Measurements from ENCODE around the gene TIMM50.

TIMM50 gene

GRCh38 chr19:39518458-39518857, 37.8 kb downstream of the TIMM50 start:
- no peak for TF ChIP-seq REST (IDR thresholded peaks at IDR 0.05; ENCODE audit: insufficient read depth in 1 of 2, low read depth in 2 of 2, low read length in 2 of 2)
- no peak for TF ChIP-seq FOXP2 (optimal IDR thresholded peaks at IDR 0.05; ENCODE audit: borderline replicate concordance, extremely low read depth, extremely low read length, insufficient read depth)
- TF ChIP-seq POLR2AphosphoS5 (IDR thresholded peaks at IDR 0.05; ENCODE audit: low read depth, low read length): no peak
- TF ChIP-seq TAF1 (IDR thresholded peaks at IDR 0.05; ENCODE audit: borderline replicate concordance, insufficient read depth, low read length): no peak
- TF ChIP-seq SIN3A (IDR thresholded peaks at IDR 0.05; ENCODE audit: borderline replicate concordance, insufficient read depth, low read length): no peak

GRCh38 chr19:39518975-39519374, 38.3 kb downstream of the TIMM50 start:
- TF ChIP-seq TAF1 (IDR thresholded peaks at IDR 0.05; ENCODE audit: borderline replicate concordance, insufficient read depth, low read length) (no peak), SIN3A (IDR thresholded peaks at IDR 0.05; ENCODE audit: borderline replicate concordance, insufficient read depth, low read length) (no peak), FOXP2 (optimal IDR thresholded peaks at IDR 0.05; ENCODE audit: borderline replicate concordance, extremely low read depth, extremely low read length, insufficient read depth) (no peak), POLR2AphosphoS5 (IDR thresholded peaks at IDR 0.05; ENCODE audit: low read depth, low read length) (no peak), REST (IDR thresholded peaks at IDR 0.05; ENCODE audit: insufficient read depth in 1 of 2, low read depth in 2 of 2, low read length in 2 of 2) (no peak)

GRCh38 chr19:39520541-39521484, 40.2 kb downstream of the TIMM50 start:
- TF ChIP-seq POLR2AphosphoS5 (IDR thresholded peaks at IDR 0.05; ENCODE audit: low read depth, low read length): no peak
- no peak for TF ChIP-seq TAF1 (IDR thresholded peaks at IDR 0.05; ENCODE audit: borderline replicate concordance, insufficient read depth, low read length)
- no peak for TF ChIP-seq REST (IDR thresholded peaks at IDR 0.05; ENCODE audit: insufficient read depth in 1 of 2, low read depth in 2 of 2, low read length in 2 of 2)

GRCh38 chr19:39524495-39524894, 43.9 kb downstream of the TIMM50 start:
- TF ChIP-seq REST (IDR thresholded peaks at IDR 0.05; ENCODE audit: insufficient read depth in 1 of 2, low read depth in 2 of 2, low read length in 2 of 2): no peak

GRCh38 chr19:39525205-39525604, 44.6 kb downstream of the TIMM50 start:
- TF ChIP-seq TAF1 (IDR thresholded peaks at IDR 0.05; ENCODE audit: borderline replicate concordance, insufficient read depth, low read length): no peak
